IMR-90 (cell line): ENCODE measurements around the gene PIRT. TPM values are rescaled to one million over a fixed set of nuclear protein-coding genes. Genes with fewer than 3 reads are reported as not detected.

Experiments used
- ATAC-seq: fragments of 200-7000 bp; cut with Tn5 transposase; 2 replicates; pipeline ENCODE4 v1.9.1; 2020; ENCODE audit warnings: low read depth, mild to moderate bottlenecking, moderate library complexity
- BruUV-seq: library from RNA; stranded (reverse); fragments of 400-500 nt; replicated peaks from 2 replicates; lab custom pipeline; 2021; lab: Mats Ljungman, UMichigan
- CTCF ChIA-PET: fragments of 300-600 bp; formaldehyde crosslinking; extraction: SDS; loops from one replicate; lab custom pipeline; 2021; ENCODE audit warnings: antibody characterized with exemption; lab: Yijun Ruan, JAX
- POLR2A ChIA-PET: fragments of 300-600 bp; sonication (Branson Sonifier 250); formaldehyde crosslinking; loops from one replicate; lab custom pipeline; 2022; ENCODE audit warnings: antibody characterized with exemption; ENCODE audit not compliant: unreplicated experiment; lab: Charles Lee
- DNase-seq: peaks from one replicate; pipeline ENCODE4 v3.0.0; 2013
- H2AFZ ChIP-seq: replicated peaks from 2 replicates; pipeline ENCODE3; 2013; ENCODE audit warnings: low read length, mild to moderate bottlenecking; ENCODE audit not compliant: poor library complexity
- H2AK5ac ChIP-seq: 2 replicates; pipeline ENCODE4 v1.6.1; 2013; ENCODE audit warnings: low read depth, low read length, inconsistent platforms
- H2AK9ac ChIP-seq: replicated peaks from 2 replicates; pipeline ENCODE3; 2013; ENCODE audit warnings: mild to moderate bottlenecking, low read depth, low read length, moderate library complexity; ENCODE audit not compliant: poor library complexity
- H2BK120ac ChIP-seq: 2 replicates; pipeline ENCODE4 v1.6.1; 2013; ENCODE audit warnings: low read depth, low read length, inconsistent platforms
- H2BK15ac ChIP-seq: 3 replicates; pipeline ENCODE4 v1.6.1; 2013; ENCODE audit warnings: low read depth, low read length, inconsistent platforms
- H2BK20ac ChIP-seq: 2 replicates; pipeline ENCODE4 v1.6.1; 2013; ENCODE audit warnings: low read depth, mild to moderate bottlenecking, inconsistent platforms, low read length, moderate library complexity
- H2BK5ac ChIP-seq: 2 replicates; pipeline ENCODE4 v1.6.1; 2013; ENCODE audit warnings: mild to moderate bottlenecking, low read depth, low read length, inconsistent platforms; ENCODE audit not compliant: poor library complexity, severe bottlenecking
- H3K14ac ChIP-seq: replicated peaks from 2 replicates; pipeline ENCODE4 v1.6.1; 2013; ENCODE audit warnings: low read depth, low read length, inconsistent platforms
- H3K18ac ChIP-seq: 2 replicates; pipeline ENCODE4 v1.6.1; 2013; ENCODE audit warnings: low read depth, low read length, control low read depth
- H3K23ac ChIP-seq: 2 replicates; pipeline ENCODE4 v1.6.1; 2013; ENCODE audit warnings: low read depth, low read length, inconsistent platforms
- H3K27ac ChIP-seq: 2 replicates; pipeline ENCODE4 v1.5.1; 2013; ENCODE audit warnings: mild to moderate bottlenecking, control low read depth, low read length; ENCODE audit not compliant: insufficient read depth
- H3K27me3 ChIP-seq: 2 replicates; pipeline ENCODE4 v1.6.1; 2013; ENCODE audit warnings: low read length; ENCODE audit not compliant: control insufficient read depth, insufficient read depth
- H3K36me3 ChIP-seq: 2 replicates; pipeline ENCODE4 v1.6.1; 2013; ENCODE audit warnings: low read length, mixed read lengths; ENCODE audit not compliant: control insufficient read depth, insufficient read depth
- H3K4ac ChIP-seq: 2 replicates; pipeline ENCODE4 v1.6.1; 2013; ENCODE audit warnings: low read depth, low read length, inconsistent platforms
- H3K4me1 ChIP-seq: 2 replicates; pipeline ENCODE4 v1.6.1; 2013; ENCODE audit warnings: low read length, mixed read lengths; ENCODE audit not compliant: control insufficient read depth, insufficient read depth
- H3K4me2 ChIP-seq: 2 replicates; pipeline ENCODE4 v1.6.1; 2013; ENCODE audit warnings: low read depth, mild to moderate bottlenecking, control low read depth, low read length, moderate library complexity
- H3K4me3 ChIP-seq: 2 replicates; pipeline ENCODE4 v1.5.1; 2013; ENCODE audit warnings: low read depth, mild to moderate bottlenecking, control low read depth, low read length, moderate library complexity; ENCODE audit not compliant: insufficient read depth
- H3K56ac ChIP-seq: 2 replicates; pipeline ENCODE4 v1.6.1; 2013; ENCODE audit warnings: low read length, inconsistent platforms; ENCODE audit not compliant: insufficient read depth; ENCODE audit errors: extremely low read depth
- H3K79me1 ChIP-seq, 2 experiments: 2 replicates each; pipeline ENCODE4 v1.6.1; 2013; ENCODE audit warnings: low read length in 2 of 2, inconsistent platforms in 1 of 2, low read depth in 1 of 2
- H3K9ac ChIP-seq: 2 replicates; pipeline ENCODE4 v1.6.1; 2013; ENCODE audit warnings: low read depth, low read length, control low read depth
- H3K9me1 ChIP-seq: 2 replicates; pipeline ENCODE4 v1.6.1; 2013; ENCODE audit warnings: low read length, inconsistent platforms; ENCODE audit not compliant: insufficient read depth
- H3K9me3 ChIP-seq: 2 replicates; pipeline ENCODE4 v1.6.1; 2013; ENCODE audit warnings: low read length; ENCODE audit not compliant: control insufficient read depth, insufficient read depth
- H4K20me1 ChIP-seq: 2 replicates; pipeline ENCODE4 v1.6.1; 2013; ENCODE audit warnings: low read length, inconsistent platforms; ENCODE audit not compliant: insufficient read depth
- H4K5ac ChIP-seq: 2 replicates; pipeline ENCODE4 v1.6.1; 2013; ENCODE audit warnings: mild to moderate bottlenecking, low read depth, low read length, control low read depth
- H4K8ac ChIP-seq, 2 experiments: 2 replicates each; pipeline ENCODE4 v1.6.1; 2013; ENCODE audit warnings: low read depth in 2 of 2, low read length in 2 of 2, control low read depth in 1 of 2, inconsistent platforms in 1 of 2
- H4K91ac ChIP-seq: 2 replicates; pipeline ENCODE4 v1.6.1; 2013; ENCODE audit warnings: low read depth, low read length, inconsistent platforms; ENCODE audit not compliant: insufficient read depth
- CEBPB ChIP-seq: IDR thresholded peaks from 2 replicates; pipeline ENCODE4 v1.6.1; 2012; ENCODE audit warnings: low read depth, low read length, improper control_type of control experiment
- CHD1 ChIP-seq: IDR thresholded peaks from 2 replicates; pipeline ENCODE4 v1.6.1; 2012; ENCODE audit warnings: low read depth, low read length, improper control_type of control experiment
- FOS ChIP-seq: fragments of 150-350 bp; IDR thresholded peaks from 2 replicates; pipeline ENCODE4 v1.6.1; 2016; ENCODE audit warnings: low read depth, low read length
- MAFK ChIP-seq: IDR thresholded peaks from 2 replicates; pipeline ENCODE4 v1.6.1; 2012; ENCODE audit warnings: low read depth, low read length, improper control_type of control experiment
- MAZ ChIP-seq: IDR thresholded peaks from 2 replicates; pipeline ENCODE4 v1.6.1; 2012; ENCODE audit warnings: low read depth, mild to moderate bottlenecking, low read length, improper control_type of control experiment, moderate library complexity, borderline replicate concordance
- MXI1 ChIP-seq: IDR thresholded peaks from 2 replicates; pipeline ENCODE4 v1.6.1; 2012; ENCODE audit warnings: low read depth, mild to moderate bottlenecking, low read length, moderate library complexity, borderline replicate concordance
- POLR2A ChIP-seq: IDR thresholded peaks from 2 replicates; pipeline ENCODE4 v1.6.1; 2012; ENCODE audit warnings: mild to moderate bottlenecking, low read depth, low read length
- RAD21 ChIP-seq: IDR thresholded peaks from 2 replicates; pipeline ENCODE4 v1.6.1; 2012; ENCODE audit warnings: low read length, improper control_type of control experiment
- RCOR1 ChIP-seq: IDR thresholded peaks from 2 replicates; pipeline ENCODE4 v1.6.1; 2012; ENCODE audit warnings: mild to moderate bottlenecking, low read length, improper control_type of control experiment; ENCODE audit not compliant: insufficient replicate concordance
- RFX5 ChIP-seq: IDR thresholded peaks from 2 replicates; pipeline ENCODE4 v1.8.0; 2012; ENCODE audit warnings: low read depth, mild to moderate bottlenecking, low read length, moderate library complexity
- SMC3 ChIP-seq: fragments of 150-350 bp; IDR thresholded peaks from 2 replicates; pipeline ENCODE4 v1.6.1; 2016; ENCODE audit warnings: low read depth, mild to moderate bottlenecking, antibody characterized with exemption, low read length, moderate library complexity
- WGBS, 2 experiments: methylation state at CpG; one replicate each; pipeline versions ENCODE4 v1.1.5 to v1.1.7; 2013; ENCODE audit warnings: missing lambda C conversion rate in 2 of 2; ENCODE audit not compliant: insufficient read length in 1 of 2; ENCODE audit errors: extremely low coverage in 2 of 2; 5-methylcytosine and 5-hydroxymethylcytosine counted together
- dilution Hi-C: fragments of 300-500 bp; cut with HindIII; formaldehyde crosslinking; loops from one replicate; pipeline ENCODE4 v1.14.3; 2018; ENCODE audit warnings: low sequenced_read_pairs; ENCODE audit not compliant: unreplicated experiment
- in situ Hi-C: fragments of 300-500 bp; cut with MboI; formaldehyde crosslinking; loops from 3 replicates; pipeline ENCODE4 v1.14.3; 2019; ENCODE audit warnings: low sequenced_read_pairs, inconsistent platforms, mixed read lengths
- intact Hi-C: fragments of 100-400 bp; cut with micrococcal nuclease; formaldehyde crosslinking; loops from 2 replicates; pipeline ENCODE4 v1.10.0; 2022
- polyA plus RNA-seq, 3 experiments: library from polyadenylated mRNA; depleted of rRNA; stranded (reverse); fragments of >200 nt; gene quantifications; 2 replicates each; pipeline ENCODE4 v1.2.3, GENCODE V29; 2012; ENCODE audit warnings: low replicate concordance in 1 of 3
- total RNA-seq: library from RNA; depleted of rRNA; stranded (reverse); fragments of >200 nt; gene quantifications from 2 replicates; pipeline ENCODE4 v1.2.3, GENCODE V29; 2012

Gene PIRT
- total and polyA plus RNA-seq, 2 of the 4 experiments (the other 2 are of a cell fraction), result not detected

DNA sequence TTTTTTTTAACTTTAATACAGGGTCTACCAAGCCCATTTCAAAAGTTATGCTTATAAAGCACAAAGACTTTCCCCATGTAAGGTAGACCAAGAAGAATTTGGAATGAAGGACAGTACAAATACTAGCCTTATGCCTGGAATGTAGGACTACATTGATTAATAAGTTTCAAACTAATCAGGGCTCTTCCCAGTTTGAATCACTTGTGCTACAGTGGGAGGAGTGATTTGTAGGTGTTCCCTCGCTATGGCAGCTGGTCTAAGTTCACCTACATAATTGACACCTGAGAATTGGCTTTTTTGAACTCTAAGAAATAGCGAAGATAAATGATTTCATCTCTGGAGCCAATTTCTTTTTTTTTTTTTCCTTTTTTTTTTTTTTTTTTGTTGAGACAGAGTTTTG, 52.6 kb downstream of the PIRT start:
- Histone ChIP-seq H4K20me1 (no peaks in the 10 kb centered on the region), H3K18ac (no peak overlapping the region), H2BK5ac (no peak overlapping the region), H2AK9ac (no peak overlapping the region), H3K4me3 (no peak overlapping the region), H3K79me1 (no peaks in the 10 kb centered on the region), H3K27me3 (no peaks in the 10 kb centered on the region), H3K14ac (no peak overlapping the region), H4K5ac (no peak overlapping the region), H3K4me1 (no peaks in the 10 kb centered on the region), H4K8ac (no peak overlapping the region), H2BK20ac (no peak overlapping the region), H4K91ac (no peak overlapping the region), H3K9me1 (no peaks in the 10 kb centered on the region), H2AFZ (no peak overlapping the region), H3K36me3 (no peaks in the 10 kb centered on the region), H3K27ac (no peak overlapping the region), H3K23ac (no peak overlapping the region), H2BK120ac (no peak overlapping the region), H3K4me2 (no peak overlapping the region), H2BK15ac (no peak overlapping the region), H3K56ac (no peak overlapping the region), H3K9me3 (no peaks in the 10 kb centered on the region), H3K9ac (no peak overlapping the region), H2AK5ac (no peak overlapping the region), H3K4ac (no peak overlapping the region)
- DNase-seq, result no peak
- no TSS peak for BruUV-seq
- no peak for TF ChIP-seq SMC3
- no peak for TF ChIP-seq MXI1
- TF ChIP-seq POLR2A, result no peak
- TF ChIP-seq RFX5, result no peak
- TF ChIP-seq CHD1, result no peak
- TF ChIP-seq MAZ, result no peak
- no peak for TF ChIP-seq MAFK
- TF ChIP-seq RCOR1, result no peak
- no peak for TF ChIP-seq RAD21
- no peak for TF ChIP-seq FOS
- no peak for TF ChIP-seq CEBPB
- ChIA-PET POLR2A (no interaction called here), CTCF (no interaction called here)
- in situ Hi-C loops, result no loop called here
- intact Hi-C loops, result no loop called here
- dilution Hi-C loops, result no loop called here
- no peak for ATAC-seq
- no CpG with 5 or more reads among the region's 2 CpGs for WGBS, 2 experiments
